Fibroblast of skin of left quadriceps (primary cell): ENCODE data around the gene TMEM100.

Experiments used
- DNase-seq, 2 experiments: peaks; one replicate each; pipeline ENCODE4 v3.0.0-alpha.2; 2013; ENCODE audit warnings: low read depth in 2 of 2

TMEM100 gene

GRCh38 chr17:55722742-55723487 lies at the start of gene TMEM100:
Gene TMEM100 (minus strand): TSS chr17:55722864. CDS start chr17:55721070, 1,794 bp downstream.
- DNase-seq: peak; percentile 79 to 80

- no peak for DNase-seq
Measured at GRCh38 chr17:55772086-55772485, 49.4 kb upstream of the TMEM100 start.

- peak; percentile 45 to 48 for DNase-seq
Measured at GRCh38 chr17:55770196-55770870, 47.7 kb upstream of the TMEM100 start.

GRCh38 chr17:55769625-55770000 lies 46.9 kb upstream of the TMEM100 start:
- DNase-seq: peak; percentile 48 to 52

GRCh38 chr17:55768936-55769624 lies 46.4 kb upstream of the TMEM100 start:
- no peak for DNase-seq

- no peak for DNase-seq
Measured at GRCh38 chr17:55765472-55765871, 42.8 kb upstream of the TMEM100 start.

GRCh38 chr17:55764610-55765009 lies 41.9 kb upstream of the TMEM100 start:
- DNase-seq: no peak

GRCh38 chr17:55763856-55764255 lies 41.2 kb upstream of the TMEM100 start:
- DNase-seq: no peak

- no peak for DNase-seq
Measured at GRCh38 chr17:55762086-55762858, 39.6 kb upstream of the TMEM100 start.

GRCh38 chr17:55760643-55761355 lies 38.1 kb upstream of the TMEM100 start:
- no peak for DNase-seq

- no peak for DNase-seq
Measured at GRCh38 chr17:55758171-55758570, 35.5 kb upstream of the TMEM100 start.

- DNase-seq: no peak
Measured at GRCh38 chr17:55757659-55758058, 35.0 kb upstream of the TMEM100 start.

- no peak for DNase-seq
Measured at GRCh38 chr17:55756689-55757088, 34.0 kb upstream of the TMEM100 start.

- DNase-seq: no peak
Measured at GRCh38 chr17:55751720-55752250, 29.1 kb upstream of the TMEM100 start.

- DNase-seq: peak; percentile 64 to 68
Measured at GRCh38 chr17:55750750-55751657, 28.3 kb upstream of the TMEM100 start, which contains the start of gene PCTP. Gene PCTP (plus strand): TSS chr17:55751051. CDS start chr17:55751104, 53 bp downstream.

- DNase-seq: no peak
Measured at GRCh38 chr17:55749985-55750384, 27.3 kb upstream of the TMEM100 start.

- DNase-seq: no peak
Measured at GRCh38 chr17:55748841-55749240, 26.2 kb upstream of the TMEM100 start.

GRCh38 chr17:55747209-55747608 lies 24.5 kb upstream of the TMEM100 start:
- DNase-seq: no peak

- DNase-seq: no peak
Measured at GRCh38 chr17:55746466-55746865, 23.8 kb upstream of the TMEM100 start.

GRCh38 chr17:55745258-55745657 lies 22.6 kb upstream of the TMEM100 start:
- no peak for DNase-seq
